H1 (cell line): ENCODE results near the gene PSMB5. TPM values are rescaled to one million over a fixed set of nuclear protein-coding genes. Genes with fewer than 3 reads are reported as not detected.

Experiments
- CTCF ChIA-PET: fragments of 300-600 bp; sonication (Branson Sonifier 250); formaldehyde crosslinking; loops from one replicate; lab custom pipeline; 2021; ENCODE audit not compliant: partially characterized antibody; lab: Charles Lee
- POLR2A ChIA-PET: fragments of 300-600 bp; sonication (Branson Sonifier 250); formaldehyde crosslinking; loops from one replicate; lab custom pipeline; 2021; ENCODE audit warnings: inconsistent platforms; ENCODE audit not compliant: partially characterized antibody; lab: Charles Lee
- DNase-seq, 2 experiments: peaks; one replicate each; pipeline versions ENCODE4 v3.0.0 to v3.0.0-alpha.2; 2010 to 2022; ENCODE audit warnings: low spot score in 2 of 2, low read depth in 1 of 2, mixed read lengths in 1 of 2
- FAIRE-seq: peaks from 2 replicates; lab custom pipeline; 2011; peaks lifted over from hg19 to GRCh38; lab: Jason Lieb, UNC
- H2AFZ ChIP-seq: 2 replicates; pipeline ENCODE4 v1.8.1; 2012; ENCODE audit warnings: low read length, inconsistent platforms
- H2AK5ac ChIP-seq: 2 replicates; pipeline ENCODE4 v1.6.1; 2013; ENCODE audit warnings: low read depth, low read length
- H2BK120ac ChIP-seq: replicated peaks from 2 replicates; pipeline ENCODE3; 2013; ENCODE audit warnings: low read depth, low read length, inconsistent platforms
- H2BK12ac ChIP-seq: 2 replicates; pipeline ENCODE4 v1.6.1; 2013; ENCODE audit warnings: low read depth, low read length
- H2BK15ac ChIP-seq: 2 replicates; pipeline ENCODE4 v1.6.1; 2013; ENCODE audit warnings: low read length
- H2BK20ac ChIP-seq: 2 replicates; pipeline ENCODE4 v1.6.1; 2013; ENCODE audit warnings: low read length
- H2BK5ac ChIP-seq: 2 replicates; pipeline ENCODE4 v1.6.1; 2013; ENCODE audit warnings: low read depth, low read length
- H3K14ac ChIP-seq: 2 replicates; pipeline ENCODE4 v1.6.1; 2013; ENCODE audit warnings: inconsistent platforms; ENCODE audit not compliant: insufficient read length
- H3K18ac ChIP-seq: 2 replicates; pipeline ENCODE4 v1.6.1; 2013; ENCODE audit warnings: low read length; ENCODE audit errors: extremely low read depth
- H3K23ac ChIP-seq: 2 replicates; pipeline ENCODE4 v1.6.1; 2013; ENCODE audit warnings: inconsistent platforms; ENCODE audit not compliant: insufficient read length
- H3K23me2 ChIP-seq: 2 replicates; pipeline ENCODE4 v1.6.1; 2013; ENCODE audit warnings: low read depth, low read length
- H3K27ac ChIP-seq: 2 replicates; pipeline ENCODE4 v1.6.1; 2011; ENCODE audit warnings: low read depth, low read length, inconsistent platforms
- H3K27me3 ChIP-seq, 4 experiments: replicated peaks in 1 of 4; 1 replicate in 1 of 4; 2 replicates in 3 of 4; pipeline versions ENCODE4 v1.6.1 to v1.8.1; 2011 to 2013; ENCODE audit warnings: low read length in 3 of 4, mild to moderate bottlenecking in 3 of 4, inconsistent platforms in 2 of 4, mixed read lengths in 2 of 4, moderate library complexity in 1 of 4; ENCODE audit not compliant: control insufficient read depth in 3 of 4, insufficient read depth in 3 of 4; ENCODE audit errors: extremely low read depth in 1 of 4
- H3K36me3 ChIP-seq, 4 experiments: 2 replicates each; pipeline versions ENCODE4 v1.6.1 to v1.8.1; 2011 to 2013; ENCODE audit warnings: mild to moderate bottlenecking in 4 of 4, low read length in 3 of 4, moderate library complexity in 2 of 4, control low read depth in 1 of 4, inconsistent platforms in 1 of 4; ENCODE audit not compliant: insufficient read depth in 4 of 4, control insufficient read depth in 2 of 4
- H3K4ac ChIP-seq: replicated peaks from 2 replicates; pipeline ENCODE3; 2013; ENCODE audit warnings: low read length, low read depth, mixed read lengths, inconsistent platforms; ENCODE audit not compliant: insufficient read length
- H3K4me1 ChIP-seq, 4 experiments: replicated peaks in 1 of 4; 1 replicate in 1 of 4; 2 replicates in 3 of 4; pipeline versions ENCODE4 v1.6.1 to v1.8.1; 2011 to 2013; ENCODE audit warnings: low read length in 3 of 4, inconsistent platforms in 2 of 4, mixed read lengths in 1 of 4; ENCODE audit not compliant: insufficient read depth in 4 of 4, control insufficient read depth in 3 of 4
- H3K4me2 ChIP-seq, 2 experiments: 2 replicates each; pipeline versions ENCODE4 v1.6.1 to v1.8.1; 2011 to 2013; ENCODE audit warnings: low read depth in 2 of 2, low read length in 2 of 2, control low read depth in 1 of 2, inconsistent platforms in 1 of 2, mild to moderate bottlenecking in 1 of 2; ENCODE audit not compliant: insufficient read depth in 1 of 2
- H3K4me3 ChIP-seq, 4 experiments: fragments of 200-600, 300-600 bp in 1 of 4; sonication (generic), shearing (Covaris generic), sonication (Bioruptor Twin) in 1 of 4; 2 replicates each; pipeline versions ENCODE4 v1.5.1 to v1.8.1; 2011 to 2016; ENCODE audit warnings: low read length in 4 of 4, low read depth in 3 of 4, control low read depth in 2 of 4, inconsistent platforms in 2 of 4, mild to moderate bottlenecking in 2 of 4, mixed read lengths in 1 of 4, moderate library complexity in 1 of 4; ENCODE audit not compliant: insufficient read depth in 2 of 4; ENCODE audit errors: extremely low read depth in 1 of 4
- H3K56ac ChIP-seq: replicated peaks from 2 replicates; pipeline ENCODE3; 2013; ENCODE audit warnings: low read depth, mild to moderate bottlenecking, mixed read lengths, low read length, inconsistent platforms; ENCODE audit not compliant: insufficient read length
- H3K79me1 ChIP-seq: 2 replicates; pipeline ENCODE4 v1.6.1; 2013; ENCODE audit warnings: low read depth, low read length, control low read depth
- H3K79me2 ChIP-seq, 2 experiments: 2 replicates each; pipeline versions ENCODE4 v1.6.1 to v1.8.1; 2012 to 2013; ENCODE audit warnings: low read length in 2 of 2, mild to moderate bottlenecking in 2 of 2, inconsistent platforms in 1 of 2; ENCODE audit not compliant: insufficient read depth in 2 of 2, control insufficient read depth in 1 of 2
- H3K9ac ChIP-seq, 4 experiments: replicated peaks in 1 of 4; 1 replicate in 1 of 4; 2 replicates in 3 of 4; pipeline versions ENCODE4 v1.6.1 to v1.8.1; 2011 to 2013; ENCODE audit warnings: low read depth in 3 of 4, low read length in 3 of 4, control low read depth in 2 of 4, mild to moderate bottlenecking in 2 of 4, moderate library complexity in 2 of 4, inconsistent platforms in 1 of 4; ENCODE audit errors: extremely low read depth in 1 of 4
- H3K9me3 ChIP-seq, 2 experiments: 2 replicates each; pipeline versions ENCODE4 v1.6.1 to v1.8.1; 2012 to 2013; ENCODE audit warnings: mild to moderate bottlenecking in 2 of 2, moderate library complexity in 2 of 2, control low read depth in 1 of 2, inconsistent platforms in 1 of 2, low read depth in 1 of 2, low read length in 1 of 2, mixed read lengths in 1 of 2; ENCODE audit not compliant: insufficient read depth in 2 of 2
- H4K20me1 ChIP-seq, 2 experiments: replicated peaks in 1 of 2; 2 replicates each; pipeline versions ENCODE3 to v1.8.1; 2011 to 2013; ENCODE audit warnings: inconsistent platforms in 2 of 2, low read length in 2 of 2, mild to moderate bottlenecking in 1 of 2; ENCODE audit not compliant: insufficient read depth in 2 of 2, control insufficient read depth in 1 of 2
- H4K5ac ChIP-seq: 2 replicates; pipeline ENCODE4 v1.6.1; 2013; ENCODE audit warnings: low read length, low read depth, mixed read lengths, inconsistent platforms; ENCODE audit not compliant: insufficient read length
- H4K8ac ChIP-seq: 2 replicates; pipeline ENCODE4 v1.8.0; 2013; ENCODE audit warnings: mild to moderate bottlenecking, moderate library complexity, low read length, inconsistent platforms; ENCODE audit not compliant: insufficient read depth; ENCODE audit errors: extremely low read depth
- H4K91ac ChIP-seq: replicated peaks from 2 replicates; pipeline ENCODE3; 2013; ENCODE audit warnings: low read length, mixed read lengths, inconsistent platforms; ENCODE audit not compliant: insufficient read length
- BACH1 ChIP-seq: IDR thresholded peaks from 2 replicates; pipeline ENCODE4 v1.6.1; 2012; ENCODE audit warnings: low read length, improper control_type of control experiment
- WGBS, 2 experiments: shearing (Covaris generic) in 1 of 2; methylation state at CpG; one replicate each; pipeline versions ENCODE4 v1.1.6 to v1.1.7; 2013 to 2015; ENCODE audit warnings: low lambda C conversion rate in 2 of 2, mixed read lengths in 2 of 2, inconsistent platforms in 1 of 2, low coverage in 1 of 2, missing lambda C conversion rate in 1 of 2; ENCODE audit not compliant: insufficient replicate concordance in 2 of 2, insufficient coverage in 1 of 2, insufficient read length in 1 of 2; ENCODE audit errors: extremely low coverage in 1 of 2, missing lambda C conversion rate in 1 of 2; 5-methylcytosine and 5-hydroxymethylcytosine counted together
- polyA plus RNA-seq, 7 experiments: library from polyadenylated mRNA; depleted of rRNA in 3 of 7; stranded (reverse) in 5 of 7; unstranded in 2 of 7; fragments of >200 nt in 5 of 7; fragments of 200-250 nt in 2 of 7; gene quantifications; 1 replicate in 5 of 7; 2 replicates in 1 of 7; 4 replicates in 1 of 7; pipeline versions ENCODE4 v1.2.1 to v1.2.3, GENCODE V29; 2011 to 2013; ENCODE audit warnings: missing spikeins in 2 of 7, mixed read lengths in 2 of 7
- total RNA-seq: library from RNA; stranded (reverse); fragmentation: NEBNext Ultra II Directional; extraction: Animal tissue kit (Norgen Biotek cat#: 25700); gene quantifications from 2 replicates; pipeline ENCODE4 v1.2.1, GENCODE V29; 2021

The PSMB5 gene
- total and polyA plus RNA-seq, 2 of the 8 experiments (the other 6 are each of a cell fraction or from before 2014, with no cell fraction given): 254 to 510 TPM

DNA sequence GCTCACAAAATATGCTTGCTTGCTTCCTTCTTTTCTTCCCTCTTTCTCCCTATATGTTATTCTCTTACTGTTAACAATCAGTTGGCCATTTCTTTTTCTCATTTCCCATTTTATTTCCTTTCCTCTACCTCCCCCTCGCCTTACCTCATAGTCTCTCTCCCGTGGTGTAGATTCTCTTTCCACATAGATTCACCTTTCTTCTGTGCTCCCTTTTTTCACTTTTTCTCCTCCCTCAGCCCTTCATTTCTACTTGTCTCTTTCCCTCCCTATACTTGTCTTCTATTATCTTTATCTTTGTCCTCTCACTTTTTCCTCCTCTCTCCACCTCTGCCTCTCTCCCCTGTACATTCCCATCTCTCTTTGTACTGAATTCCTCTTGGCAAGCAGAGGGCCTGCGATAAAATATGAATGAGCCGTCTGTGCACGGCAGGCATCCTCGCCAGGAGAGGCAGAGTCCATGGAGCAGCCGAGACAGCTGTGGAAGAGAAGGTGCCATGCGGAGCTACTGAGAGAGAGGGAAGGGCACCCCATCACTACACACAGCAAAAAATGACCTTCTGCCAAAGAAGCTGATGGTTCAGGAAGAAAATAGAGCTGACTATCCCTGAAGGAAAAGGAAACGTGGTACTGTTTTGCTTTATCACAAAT lies 36.9 kb downstream of the PSMB5 start:
- Histone ChIP-seq H4K20me1 (no peaks in the 10 kb centered on the region), H3K36me3 (no peaks in the 10 kb centered on the region), H2BK5ac (no peak overlapping the region), H2BK120ac (no peak overlapping the region), H3K56ac (no peak overlapping the region), H4K8ac (peak overlapping the region; percentile 65; the same call in 1 of the 2 replicates), H3K79me1 (no peaks in the 10 kb centered on the region; the same call in 1 of the 2 replicates), H3K14ac (no peak overlapping the region), H3K27me3 (no peaks in the 10 kb centered on the region), H2AK5ac (no peak overlapping the region), H3K23me2 (no peaks in the 10 kb centered on the region; the same call in 1 of the 2 replicates), H3K4me2 (no peak overlapping the region), H2AFZ (no peak overlapping the region), H3K4me1 (peaks cover 0 to 5% (median 2%) of the 10 kb centered on the region in 4 experiments; a peak in 2 of 7 replicates), H3K23ac (no peak overlapping the region), H3K27ac (no peak overlapping the region), H3K4me3 (no peak overlapping the region), H3K4ac (no peak overlapping the region), H4K91ac (no peak overlapping the region), H3K79me2 (no peaks in the 10 kb centered on the region), H2BK12ac (no peak overlapping the region), H3K9me3 (no peaks in the 10 kb centered on the region), H3K9ac (no peak overlapping the region; a peak in 1 of 7 replicates), H2BK20ac (no peak overlapping the region), H2BK15ac (no peak overlapping the region), H4K5ac (no peak overlapping the region), H3K18ac (no peak overlapping the region)
- TF ChIP-seq BACH1: no peak
- ChIA-PET POLR2A (interaction anchor here (0.9 to 12.2 kb wide), 4 partner anchors 10 to 78 kb away, joined by 3 to 133 read pairs (median 36); partner anchors contain the start of genes AJUBA and RBM23), CTCF (interaction anchor here (0.8 to 23.0 kb wide), 10 partner anchors 10 to 80 kb away, joined by 3 to 785 read pairs (median 23); partner anchors contain the start of genes AJUBA, CDH24 and PSMB11)
- DNase-seq (no peak), FAIRE-seq (no peak)
- WGBS, 2 experiments: 87 to 100% methylated on average over 1 to 9 of the region's 9 CpGs
